HepG2 (cell line): ENCODE measurements around the gene MSANTD1. TPM values are rescaled to one million over a fixed set of nuclear protein-coding genes. Genes with fewer than 3 reads are reported as not detected.
A peak's percentile ranks its signal among the peaks of the same experiment; 100 is the strongest.

Experiments used
- ATAC-seq: fragments of 200-7000 bp; cut with Tn5 transposase; 3 replicates; pipeline ENCODE4 v1.9.1; 2020; ENCODE audit warnings: mild to moderate bottlenecking, moderate library complexity
- BruUV-seq: library from RNA; stranded (reverse); fragments of 400-500 nt; replicated peaks from 2 replicates; lab custom pipeline; 2021; lab: Mats Ljungman, UMichigan
- CTCF ChIA-PET: fragments of 300-600 bp; formaldehyde crosslinking; extraction: SDS; loops from one replicate; lab custom pipeline; 2021; ENCODE audit warnings: low total read pairs, inconsistent platforms, low intra/inter-chr PET ratio; lab: Yijun Ruan, JAX
- POLR2A ChIA-PET: fragments of 350-600 bp; sonication (Branson Sonifier 250); formaldehyde crosslinking; loops from one replicate; lab custom pipeline; 2020; ENCODE audit warnings: antibody characterized with exemption, inconsistent platforms; lab: Yijun Ruan, JAX
- DNase-seq: peaks from one replicate; pipeline ENCODE4 v3.0.0-alpha.2; 2015; ENCODE audit warnings: low spot score
- FAIRE-seq: peaks from 3 replicates; lab custom pipeline; 2011; peaks lifted over from hg19 to GRCh38; lab: Jason Lieb, UNC
- H2AFZ ChIP-seq: one replicate; pipeline ENCODE4 v1.6.1; 2011; ENCODE audit warnings: low read length, inconsistent platforms
- H3K27ac ChIP-seq: fragments of 300-600 bp; 3 replicates; pipeline ENCODE4 v1.8.0; 2011; ENCODE audit warnings: mixed run types, mild to moderate bottlenecking, mixed read lengths, low read length, inconsistent platforms; ENCODE audit not compliant: insufficient read depth; ENCODE audit errors: extremely low read length
- H3K27me3 ChIP-seq, 2 experiments: fragments of 200-600 bp in 1 of 2; 2 replicates in 1 of 2; 3 replicates in 1 of 2; pipeline versions ENCODE4 v1.6.0 to v1.8.0; 2011; ENCODE audit warnings: low read length in 2 of 2, mild to moderate bottlenecking in 2 of 2, moderate library complexity in 2 of 2, inconsistent platforms in 1 of 2; ENCODE audit not compliant: insufficient read depth in 2 of 2, control insufficient read depth in 1 of 2
- H3K36me3 ChIP-seq, 2 experiments: fragments of 200-600 bp in 1 of 2; replicated peaks in 1 of 2; 2 replicates in 1 of 2; 3 replicates in 1 of 2; pipeline versions ENCODE4 v1.5.1 to v1.8.0; 2011; ENCODE audit warnings: low read length in 2 of 2, inconsistent platforms in 1 of 2; ENCODE audit not compliant: insufficient read depth in 2 of 2, control insufficient read depth in 1 of 2
- H3K4me1 ChIP-seq: 2 replicates; pipeline ENCODE4 v1.5.1; 2012; ENCODE audit warnings: low read length, inconsistent platforms; ENCODE audit not compliant: insufficient read depth
- H3K4me2 ChIP-seq: 2 replicates; pipeline ENCODE4 v1.6.0; 2011; ENCODE audit warnings: low read depth, low read length, inconsistent platforms
- H3K4me3 ChIP-seq, 3 experiments: fragments of 200-600 bp in 1 of 3; sonication (generic), shearing (Covaris generic) in 1 of 3; replicated peaks in 1 of 3; 2 replicates each; pipeline ENCODE4 v1.5.1; 2011 to 2016; ENCODE audit warnings: low read length in 3 of 3, inconsistent platforms in 2 of 3, low read depth in 2 of 3, mild to moderate bottlenecking in 2 of 3, control low read depth in 1 of 3, mixed read lengths in 1 of 3; ENCODE audit not compliant: insufficient read depth in 1 of 3
- H3K79me2 ChIP-seq: one replicate; pipeline ENCODE4 v1.6.1; 2011; ENCODE audit warnings: low read length, inconsistent platforms; ENCODE audit not compliant: insufficient read depth
- H3K9ac ChIP-seq: 2 replicates; pipeline ENCODE4 v1.6.0; 2011; ENCODE audit warnings: mild to moderate bottlenecking, low read depth, low read length, inconsistent platforms; ENCODE audit not compliant: insufficient read depth
- H3K9me3 ChIP-seq: 2 replicates; pipeline ENCODE4 v1.5.1; 2012; ENCODE audit warnings: mild to moderate bottlenecking, low read length
- H4K20me1 ChIP-seq: 2 replicates; pipeline ENCODE4 v1.6.0; 2011; ENCODE audit warnings: inconsistent platforms, mild to moderate bottlenecking, low read length, moderate library complexity; ENCODE audit not compliant: insufficient read depth
- ASH2L ChIP-seq: fragments of 300-600, 200-600 bp; sonication (generic); IDR thresholded peaks from 2 replicates; pipeline ENCODE4 v1.7.0; 2017; ENCODE audit warnings: low read depth, mild to moderate bottlenecking, moderate library complexity, mixed read lengths, low read length; ENCODE audit not compliant: insufficient read length
- CCDC6 ChIP-seq: sonication (generic); formaldehyde crosslinking; IDR thresholded peaks from 2 replicates; pipeline ENCODE4 v1.8.1; 2022; ENCODE audit warnings: mild to moderate bottlenecking, missing genetic modification reagents, moderate library complexity
- CENPX ChIP-seq: sonication (generic); formaldehyde crosslinking; IDR thresholded peaks from 2 replicates; pipeline ENCODE4 v1.9.0; 2021; ENCODE audit warnings: mild to moderate bottlenecking, missing genetic modification reagents, moderate library complexity
- DMAP1 ChIP-seq: IDR thresholded peaks from 2 replicates; pipeline ENCODE4 v1.6.1; 2016
- ESRRA ChIP-seq: sonication (generic); formaldehyde crosslinking; IDR thresholded peaks from 2 replicates; pipeline ENCODE4 v1.5.1; 2020; ENCODE audit warnings: mild to moderate bottlenecking, low read depth, missing genetic modification reagents
- KLF16 ChIP-seq, 2 experiments: sonication (generic) in 1 of 2; formaldehyde crosslinking in 1 of 2; IDR thresholded peaks; 2 replicates each; pipeline versions ENCODE4 v1.6.1 to v1.8.0; 2016 to 2023; ENCODE audit warnings: missing genetic modification reagents in 2 of 2, missing compliant biosample characterization in 1 of 2
- PPARG ChIP-seq: conservative IDR thresholded peaks from 2 replicates; pipeline ENCODE4 v1.6.1; 2016; ENCODE audit warnings: missing biosample characterization, missing genetic modification reagents
- SAP130 ChIP-seq: IDR thresholded peaks from 2 replicates; pipeline ENCODE4 v1.6.1; 2016; ENCODE audit warnings: low read depth
- SOX13 ChIP-seq, 3 experiments: fragments of 450-650 bp in 1 of 3; sonication (generic) in 1 of 3; formaldehyde crosslinking in 1 of 3; IDR thresholded peaks in 2 of 3; conservative IDR thresholded peaks in 1 of 3; 2 replicates each; pipeline versions ENCODE4 v1.5.0 to v1.6.1; 2016 to 2020; ENCODE audit warnings: antibody characterized with exemption in 1 of 3, mild to moderate bottlenecking in 1 of 3, missing compliant biosample characterization in 1 of 3, missing genetic modification reagents in 1 of 3, moderate library complexity in 1 of 3
- TBX3 ChIP-seq: fragments of 450-650 bp; IDR thresholded peaks from 2 replicates; pipeline ENCODE4 v1.6.1; 2017; ENCODE audit warnings: antibody characterized with exemption, mild to moderate bottlenecking, inconsistent platforms, borderline replicate concordance
- ZC3H4 ChIP-seq: sonication (generic); formaldehyde crosslinking; IDR thresholded peaks from 2 replicates; pipeline ENCODE4 v1.4.0; 2020; ENCODE audit warnings: missing genetic modification reagents, borderline replicate concordance
- ZMYM4 ChIP-seq: sonication (generic); formaldehyde crosslinking; IDR thresholded peaks from 2 replicates; pipeline ENCODE4 v1.8.1; 2023; ENCODE audit warnings: mild to moderate bottlenecking, missing genetic modification reagents
- ZNF124 ChIP-seq: sonication (generic); formaldehyde crosslinking; IDR thresholded peaks from 2 replicates; pipeline ENCODE4 v1.4.0; 2020; ENCODE audit warnings: missing genetic modification reagents
- ZNF180 ChIP-seq: sonication (generic); formaldehyde crosslinking; IDR thresholded peaks from 2 replicates; pipeline ENCODE4 v1.4.0; 2020; ENCODE audit warnings: low read depth, missing genetic modification reagents, borderline replicate concordance
- ZNF335 ChIP-seq: sonication (generic); formaldehyde crosslinking; IDR thresholded peaks from 2 replicates; pipeline ENCODE4 v1.4.0; 2020; ENCODE audit warnings: missing genetic modification reagents
- ZNF484 ChIP-seq: sonication (generic); formaldehyde crosslinking; IDR thresholded peaks from 2 replicates; pipeline ENCODE4 v1.5.1; 2020; ENCODE audit warnings: mild to moderate bottlenecking, low read depth, missing genetic modification reagents, borderline replicate concordance
- ZNF570 ChIP-seq: sonication (generic); formaldehyde crosslinking; IDR thresholded peaks from 2 replicates; pipeline ENCODE4 v1.4.0; 2020; ENCODE audit warnings: mild to moderate bottlenecking, missing genetic modification reagents, borderline replicate concordance
- ZNF674 ChIP-seq: sonication (generic); formaldehyde crosslinking; IDR thresholded peaks from 2 replicates; pipeline ENCODE4 v1.5.0; 2020; ENCODE audit warnings: low read depth, mild to moderate bottlenecking, missing genetic modification reagents
- ZNF788 ChIP-seq: sonication (generic); formaldehyde crosslinking; IDR thresholded peaks from 2 replicates; pipeline ENCODE4 v1.5.0; 2020; ENCODE audit warnings: mild to moderate bottlenecking, missing genetic modification reagents, borderline replicate concordance
- WGBS: methylation state at CpG from one replicate; pipeline ENCODE4 v1.1.6; 2017; ENCODE audit warnings: low lambda C conversion rate; 5-methylcytosine and 5-hydroxymethylcytosine counted together
- in situ Hi-C: cut with HindIII; loops from 2 replicates; pipeline ENCODE4 v1.10.0; 2017; ENCODE audit warnings: low pct_unique_long_range_greater_than_20kb; ENCODE audit not compliant: extremely low pct_ligation_motif_present
- intact Hi-C: fragments of 100-400 bp; cut with micrococcal nuclease; formaldehyde crosslinking; loops from one replicate; pipeline ENCODE4 v1.10.0; 2022; ENCODE audit not compliant: unreplicated experiment
- polyA plus RNA-seq, 8 experiments: library from polyadenylated mRNA; depleted of rRNA in 3 of 8; stranded (reverse) in 7 of 8; unstranded in 1 of 8; fragments of >200 nt; fragmentation: Illumina TruSeq in 4 of 8; extraction: Trizol in 4 of 8; gene quantifications; 2 replicates each; pipeline versions ENCODE4 v1.2.1 to v1.2.3, GENCODE V29; 2011 to 2016; ENCODE audit warnings: low read depth in 4 of 8, missing spikeins in 1 of 8, mixed read lengths in 1 of 8; ENCODE audit not compliant: insufficient read depth in 1 of 8
- total RNA-seq, 5 experiments: library from RNA; depleted of rRNA; stranded (reverse); fragments of >200 nt; fragmentation: Illumina TruSeq; extraction: Trizol; gene quantifications; 2 replicates each; pipeline ENCODE4 v1.2.3, GENCODE V29; 2016; ENCODE audit warnings: low read depth in 1 of 5
- TF ChIP-seq, protein P1 (sequence below): sonication (generic); formaldehyde crosslinking; IDR thresholded peaks from 2 replicates; pipeline ENCODE4 v1.4.0; 2020; ENCODE audit warnings: missing genetic modification reagents

MSANTD1 gene
- total and polyA plus RNA-seq, 2 of the 13 experiments (the other 11 are each of a cell fraction or from before 2014, with no cell fraction given) = 0.22 to 0.40 TPM

DNA sequence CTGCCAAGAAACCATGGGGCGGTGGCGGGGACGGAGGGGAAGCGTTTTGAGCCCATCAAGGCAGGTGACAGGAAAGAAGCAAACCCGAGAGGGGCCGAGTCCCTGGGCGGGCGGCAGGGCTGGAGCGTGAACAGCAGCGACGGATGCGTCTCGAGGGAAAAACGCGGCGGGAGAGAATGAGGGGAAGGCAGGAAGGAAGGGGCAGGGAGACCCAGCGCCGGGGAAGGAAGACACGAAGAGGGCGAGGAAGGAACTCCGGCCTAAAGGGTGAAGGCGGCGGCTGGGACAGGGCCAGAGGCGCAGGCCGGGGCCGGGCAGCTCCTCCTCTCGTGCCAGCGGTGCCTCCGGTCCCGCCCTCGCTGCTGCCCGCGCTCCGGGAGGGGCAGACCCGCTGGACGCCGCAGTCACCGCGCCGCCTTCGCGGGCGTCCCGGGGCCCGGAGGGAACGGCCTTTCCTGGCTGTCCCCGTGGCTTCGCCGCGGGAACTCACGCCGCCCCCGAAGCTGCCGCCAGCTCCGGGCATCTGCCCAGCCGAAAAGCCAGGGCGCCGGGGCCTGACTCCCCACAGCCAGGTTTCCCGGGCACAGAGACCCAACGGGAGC lies 43.1 kb downstream of the MSANTD1 start:
- in situ Hi-C loops = no loop called here
- H3K27ac ChIP-seq = peak overlapping the region; percentile 83
- H3K9me3 ChIP-seq = no peaks in the 10 kb centered on the region
- under 1% methylated on average over 19 of the region's 60 CpGs for WGBS
- FAIRE-seq = no peak
- H3K4me3 ChIP-seq = peak overlapping the region; percentile 79 to 88 (median 88)
- no peaks in the 10 kb centered on the region for H3K27me3 ChIP-seq
- H2AFZ ChIP-seq = no peak overlapping the region
- H4K20me1 ChIP-seq = no peaks in the 10 kb centered on the region
- DNase-seq = peak; percentile 12
- intact Hi-C loops = loop anchor here (5.0 kb wide), 1 partner anchor 150 kb away; the partner anchor contains the start of gene HGFAC
- H3K79me2 ChIP-seq = peaks cover 27% of the 10 kb centered on the region
- H3K36me3 ChIP-seq = no peaks in the 10 kb centered on the region
- ChIA-PET POLR2A (interaction anchor here (1.4 kb wide), 1 partner anchor 116 kb away, joined by 3 read pairs; no protein-coding TSS in a partner anchor), CTCF (no interaction called here)
- H3K4me2 ChIP-seq = peak overlapping the region; percentile 99
- BruUV-seq = no TSS peak
- H3K9ac ChIP-seq = peak overlapping the region; percentile 78
- peaks cover 63% of the 10 kb centered on the region for H3K4me1 ChIP-seq
- ATAC-seq = peak; percentile 66
- TF ChIP-seq CENPX (CRISPR knock-in tag) (no peak), KLF16 (CRISPR knock-in tag; IDR thresholded peaks at IDR 0.05) (no peak), SOX13 (IDR thresholded peaks at IDR 0.05) (no peak), SOX13 (CRISPR knock-in tag; conservative IDR thresholded peaks at IDR 0.05 in 1 of 2, IDR thresholded peaks at IDR 0.05 in 1 of 2) (no peak), ZNF484 (CRISPR knock-in tag) (no peak), ZNF674 (CRISPR knock-in tag) (0 out of 2 replicates have a peak, but pooled peaks have one; percentile 48), ZC3H4 (no peak), ZMYM4 (CRISPR knock-in tag) (no peak), CCDC6 (CRISPR knock-in tag) (no peak; the same call in 1 of the 2 replicates), ASH2L (peak; percentile 52), ZNF788 (CRISPR knock-in tag) (no peak; the same call in 1 of the 2 replicates), SAP130 (no peak), ESRRA (CRISPR knock-in tag) (no peak), PPARG (CRISPR knock-in tag) (no peak), DMAP1 (CRISPR knock-in tag) (no peak), TBX3 (no peak), ZNF124 (CRISPR knock-in tag) (0 out of 2 replicates have a peak, but pooled peaks have one; percentile 6), ZNF570 (CRISPR knock-in tag) (no peak), ZNF335 (CRISPR knock-in tag) (no peak), ZNF180 (no peak)
- TF ChIP-seq, protein P1, sequence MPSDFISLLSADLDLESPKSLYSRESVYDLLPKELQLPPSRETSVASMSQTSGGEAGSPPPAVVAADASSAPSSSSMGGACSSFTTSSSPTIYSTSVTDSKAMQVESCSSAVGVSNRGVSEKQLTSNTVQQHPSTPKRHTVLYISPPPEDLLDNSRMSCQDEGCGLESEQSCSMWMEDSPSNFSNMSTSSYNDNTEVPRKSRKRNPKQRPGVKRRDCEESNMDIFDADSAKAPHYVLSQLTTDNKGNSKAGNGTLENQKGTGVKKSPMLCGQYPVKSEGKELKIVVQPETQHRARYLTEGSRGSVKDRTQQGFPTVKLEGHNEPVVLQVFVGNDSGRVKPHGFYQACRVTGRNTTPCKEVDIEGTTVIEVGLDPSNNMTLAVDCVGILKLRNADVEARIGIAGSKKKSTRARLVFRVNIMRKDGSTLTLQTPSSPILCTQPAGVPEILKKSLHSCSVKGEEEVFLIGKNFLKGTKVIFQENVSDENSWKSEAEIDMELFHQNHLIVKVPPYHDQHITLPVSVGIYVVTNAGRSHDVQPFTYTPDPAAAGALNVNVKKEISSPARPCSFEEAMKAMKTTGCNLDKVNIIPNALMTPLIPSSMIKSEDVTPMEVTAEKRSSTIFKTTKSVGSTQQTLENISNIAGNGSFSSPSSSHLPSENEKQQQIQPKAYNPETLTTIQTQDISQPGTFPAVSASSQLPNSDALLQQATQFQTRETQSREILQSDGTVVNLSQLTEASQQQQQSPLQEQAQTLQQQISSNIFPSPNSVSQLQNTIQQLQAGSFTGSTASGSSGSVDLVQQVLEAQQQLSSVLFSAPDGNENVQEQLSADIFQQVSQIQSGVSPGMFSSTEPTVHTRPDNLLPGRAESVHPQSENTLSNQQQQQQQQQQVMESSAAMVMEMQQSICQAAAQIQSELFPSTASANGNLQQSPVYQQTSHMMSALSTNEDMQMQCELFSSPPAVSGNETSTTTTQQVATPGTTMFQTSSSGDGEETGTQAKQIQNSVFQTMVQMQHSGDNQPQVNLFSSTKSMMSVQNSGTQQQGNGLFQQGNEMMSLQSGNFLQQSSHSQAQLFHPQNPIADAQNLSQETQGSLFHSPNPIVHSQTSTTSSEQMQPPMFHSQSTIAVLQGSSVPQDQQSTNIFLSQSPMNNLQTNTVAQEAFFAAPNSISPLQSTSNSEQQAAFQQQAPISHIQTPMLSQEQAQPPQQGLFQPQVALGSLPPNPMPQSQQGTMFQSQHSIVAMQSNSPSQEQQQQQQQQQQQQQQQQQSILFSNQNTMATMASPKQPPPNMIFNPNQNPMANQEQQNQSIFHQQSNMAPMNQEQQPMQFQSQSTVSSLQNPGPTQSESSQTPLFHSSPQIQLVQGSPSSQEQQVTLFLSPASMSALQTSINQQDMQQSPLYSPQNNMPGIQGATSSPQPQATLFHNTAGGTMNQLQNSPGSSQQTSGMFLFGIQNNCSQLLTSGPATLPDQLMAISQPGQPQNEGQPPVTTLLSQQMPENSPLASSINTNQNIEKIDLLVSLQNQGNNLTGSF (CRISPR knock-in tag) = 0 out of 2 replicates have a peak, but pooled peaks have one; percentile 13
